ENCODE results near the gene SLC46A1.

SLC46A1 gene

DNA sequence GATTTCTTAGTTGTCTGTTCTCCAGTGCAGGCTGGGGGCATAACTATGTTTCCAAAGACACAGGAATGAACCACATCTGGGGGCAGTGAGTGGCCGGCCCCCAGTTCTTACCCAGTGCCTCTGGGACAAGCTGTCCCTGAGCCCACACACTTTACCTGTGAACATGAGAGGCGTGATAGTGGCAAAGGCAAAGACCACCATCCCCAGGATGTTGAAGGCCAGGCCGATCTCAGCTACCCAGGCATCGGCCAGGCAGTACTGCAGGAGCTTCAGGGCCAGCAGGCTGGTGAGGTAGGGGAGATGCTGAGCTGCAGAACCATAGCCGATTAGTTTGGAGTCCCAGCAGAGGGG is 1.6 kb downstream of the SLC46A1 start:
- Histone ChIP-seq H3K9me3 (ENCODE audit: control insufficient read depth, low read length) (no peaks in the 10 kb centered on the region), H3K27ac (ENCODE audit: insufficient read depth, low read depth, low read length, poor library complexity, severe bottlenecking) (no peak overlapping the region), H3K4me3 (ENCODE audit: insufficient read depth, low read depth, low read length) (no peak overlapping the region), H3K27me3 (ENCODE audit: control insufficient read depth, insufficient read depth, low read length, poor library complexity, severe bottlenecking) (peaks cover 73% of the 10 kb centered on the region), H3K36me3 (ENCODE audit: control insufficient read depth, insufficient read depth, low read length) (no peaks in the 10 kb centered on the region), H3K4me1 (ENCODE audit: control insufficient read depth, insufficient read depth, low read length) (peaks cover 10% of the 10 kb centered on the region)
- 92 to 96% methylated on average over 5 of the region's 5 CpGs for WGBS, 2 experiments

DNA sequence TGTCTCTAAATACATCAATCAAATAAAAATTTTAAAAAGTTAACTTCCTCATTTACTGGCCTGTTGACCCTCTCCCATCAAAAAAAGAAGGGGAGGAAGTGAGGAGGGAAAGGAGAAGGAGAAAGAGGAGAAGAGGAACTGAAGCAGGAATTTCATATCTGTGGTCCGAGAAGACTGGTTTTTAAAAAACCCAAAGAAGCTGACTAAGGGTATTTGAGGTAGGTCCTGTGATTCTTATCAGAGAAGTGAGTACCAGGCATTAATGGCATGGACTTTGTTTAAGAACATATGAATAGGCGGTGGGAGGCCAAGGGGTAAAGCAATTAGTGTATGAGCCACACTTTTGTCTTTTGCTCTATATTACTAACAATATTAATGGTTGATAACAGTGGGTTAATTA is 2.0 kb downstream of the SLC46A1 start:
- peaks cover 73% of the 10 kb centered on the region for H3K27me3 ChIP-seq (ENCODE audit: control insufficient read depth, insufficient read depth, low read length, poor library complexity, severe bottlenecking)
- 95% methylated on average over 2 of the region's 2 CpGs for WGBS, 2 experiments
- H3K4me1 ChIP-seq (ENCODE audit: control insufficient read depth, insufficient read depth, low read length) = peaks cover 10% of the 10 kb centered on the region
- H3K4me3 ChIP-seq (ENCODE audit: insufficient read depth, low read depth, low read length) = no peak overlapping the region
- H3K9me3 ChIP-seq (ENCODE audit: control insufficient read depth, low read length) = no peaks in the 10 kb centered on the region
- H3K27ac ChIP-seq (ENCODE audit: insufficient read depth, low read depth, low read length, poor library complexity, severe bottlenecking) = no peak overlapping the region
- no peaks in the 10 kb centered on the region for H3K36me3 ChIP-seq (ENCODE audit: control insufficient read depth, insufficient read depth, low read length)

DNA sequence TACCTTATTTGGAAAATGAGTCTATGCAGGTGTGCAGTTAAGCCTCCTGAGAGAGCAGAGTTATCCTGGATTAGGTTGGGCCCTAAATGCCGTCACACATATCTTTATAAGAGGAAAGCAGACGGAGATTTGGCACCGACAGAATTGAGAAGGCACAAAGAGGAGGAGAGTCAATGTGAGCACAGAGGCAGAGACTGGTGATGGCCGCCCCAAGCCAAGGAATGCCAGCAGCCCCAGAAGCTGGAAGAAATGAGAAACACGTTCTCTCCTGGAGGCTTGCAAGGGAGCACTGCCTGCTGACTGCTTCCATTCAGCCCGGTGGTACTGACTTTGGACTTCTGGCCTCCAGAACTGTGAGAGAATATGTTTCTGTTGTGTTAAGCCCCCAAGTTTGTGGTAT is 3.2 kb downstream of the SLC46A1 start:
- no peaks in the 10 kb centered on the region for H3K9me3 ChIP-seq (ENCODE audit: control insufficient read depth, low read length)
- no peak overlapping the region for H3K27ac ChIP-seq (ENCODE audit: insufficient read depth, low read depth, low read length, poor library complexity, severe bottlenecking)
- peaks cover 73% of the 10 kb centered on the region for H3K27me3 ChIP-seq (ENCODE audit: control insufficient read depth, insufficient read depth, low read length, poor library complexity, severe bottlenecking)
- H3K4me1 ChIP-seq (ENCODE audit: control insufficient read depth, insufficient read depth, low read length) = peaks cover 4% of the 10 kb centered on the region
- WGBS, 2 experiments = 72 to 75% methylated on average over 6 of the region's 6 CpGs
- no peak overlapping the region for H3K4me3 ChIP-seq (ENCODE audit: insufficient read depth, low read depth, low read length)
- H3K36me3 ChIP-seq (ENCODE audit: control insufficient read depth, insufficient read depth, low read length) = no peaks in the 10 kb centered on the region

DNA sequence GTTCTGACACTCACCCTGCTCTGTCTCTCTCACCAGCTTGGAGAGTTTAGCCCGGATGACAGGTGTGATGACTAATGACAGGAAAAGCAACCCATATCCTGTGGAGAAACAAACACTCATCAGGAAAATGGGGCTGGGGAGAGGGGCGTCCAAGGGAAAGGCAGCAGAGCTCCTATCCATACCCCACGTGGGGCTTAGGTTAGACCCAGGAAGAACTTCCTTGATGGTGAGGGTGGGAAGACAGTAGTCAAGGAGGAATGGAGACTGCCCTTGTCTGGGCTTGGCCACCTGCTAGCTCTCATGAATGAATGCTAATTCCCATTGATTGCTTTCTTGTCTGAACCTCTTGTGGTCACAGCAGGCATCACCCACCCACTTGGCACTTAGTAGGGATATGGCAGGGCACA is 3.8 kb downstream of the SLC46A1 start:
- 2 to 18% methylated on average over 3 of the region's 3 CpGs for WGBS, 2 experiments
- peaks cover 73% of the 10 kb centered on the region for H3K27me3 ChIP-seq (ENCODE audit: control insufficient read depth, insufficient read depth, low read length, poor library complexity, severe bottlenecking)
- H3K36me3 ChIP-seq (ENCODE audit: control insufficient read depth, insufficient read depth, low read length) = no peaks in the 10 kb centered on the region
- H3K27ac ChIP-seq (ENCODE audit: insufficient read depth, low read depth, low read length, poor library complexity, severe bottlenecking) = no peak overlapping the region
- H3K9me3 ChIP-seq (ENCODE audit: control insufficient read depth, low read length) = no peaks in the 10 kb centered on the region
- H3K4me1 ChIP-seq (ENCODE audit: control insufficient read depth, insufficient read depth, low read length) = peaks cover under 1% of the 10 kb centered on the region
- no peak overlapping the region for H3K4me3 ChIP-seq (ENCODE audit: insufficient read depth, low read depth, low read length)

DNA sequence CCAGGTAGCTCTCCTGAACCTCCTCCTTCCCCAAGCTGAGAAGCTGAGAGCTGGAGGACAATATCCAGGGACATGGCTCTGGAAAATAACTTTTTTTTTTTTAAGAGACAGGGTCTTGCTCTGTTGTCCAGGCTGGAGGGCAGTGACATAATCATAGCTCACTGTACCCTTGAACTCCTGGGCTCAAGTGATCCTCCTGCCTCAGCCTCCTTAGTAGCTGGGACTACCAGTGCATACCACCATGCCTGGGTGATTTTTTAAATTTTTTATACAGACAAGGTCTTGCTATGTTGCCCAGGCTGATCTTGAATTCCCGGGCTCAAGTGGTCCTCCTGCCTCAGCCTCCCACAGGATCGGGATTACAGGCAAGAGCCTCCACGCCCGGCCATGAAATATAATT is 6.2 kb downstream of the SLC46A1 start:
- H3K9me3 ChIP-seq (ENCODE audit: control insufficient read depth, low read length) = no peaks in the 10 kb centered on the region
- H3K36me3 ChIP-seq (ENCODE audit: control insufficient read depth, insufficient read depth, low read length) = no peaks in the 10 kb centered on the region
- H3K4me3 ChIP-seq (ENCODE audit: insufficient read depth, low read depth, low read length) = no peak overlapping the region

DNA sequence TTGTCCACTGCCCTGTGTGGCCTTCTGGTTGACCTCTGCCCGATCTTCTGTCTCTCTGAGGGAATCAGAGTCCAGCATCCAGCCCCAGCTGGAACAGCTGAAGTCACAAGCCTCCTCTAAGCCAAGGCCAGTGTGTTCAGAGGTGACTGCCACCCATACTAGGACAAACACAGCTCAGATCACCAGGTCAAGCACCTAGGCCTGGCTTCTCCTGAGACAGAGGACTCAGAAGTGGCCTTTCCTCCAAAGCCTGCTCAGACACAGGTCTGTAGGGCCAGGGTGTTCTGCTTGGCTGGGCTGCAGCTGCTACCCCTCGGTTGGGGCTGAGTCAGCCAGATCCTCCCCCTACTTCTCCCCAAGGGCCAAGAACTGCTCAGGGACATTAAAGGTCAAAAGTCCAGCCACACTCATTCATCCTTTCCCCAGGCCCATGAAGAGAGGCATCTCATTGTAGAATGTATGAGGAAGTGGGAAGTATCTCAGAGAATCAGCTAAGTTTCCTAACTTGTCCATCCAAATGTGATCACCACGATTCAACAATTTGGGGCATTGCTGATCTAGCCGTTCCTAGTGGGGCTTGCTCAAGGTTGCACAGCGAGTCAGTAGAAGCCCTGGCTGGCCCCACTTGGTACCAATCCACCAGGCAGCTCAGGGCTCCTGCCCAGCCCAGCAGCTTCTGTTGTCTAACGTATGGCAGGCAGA is 7.6 kb downstream of the SLC46A1 start:
- no peak overlapping the region for H3K4me3 ChIP-seq (ENCODE audit: insufficient read depth, low read depth, low read length)
- peaks cover 4% of the 10 kb centered on the region for H3K4me1 ChIP-seq (ENCODE audit: control insufficient read depth, insufficient read depth, low read length)
- no peak overlapping the region for H3K27ac ChIP-seq (ENCODE audit: insufficient read depth, low read depth, low read length, poor library complexity, severe bottlenecking)
- 87 to 91% methylated on average over 6 of the region's 6 CpGs for WGBS, 2 experiments
- H3K27me3 ChIP-seq (ENCODE audit: control insufficient read depth, insufficient read depth, low read length, poor library complexity, severe bottlenecking) = peaks cover 35% of the 10 kb centered on the region
- H3K36me3 ChIP-seq (ENCODE audit: control insufficient read depth, insufficient read depth, low read length) = no peaks in the 10 kb centered on the region
- H3K9me3 ChIP-seq (ENCODE audit: control insufficient read depth, low read length) = no peaks in the 10 kb centered on the region

More for the DNA sequence above, 6.2 kb downstream of the SLC46A1 start:
- peaks cover 49% of the 10 kb centered on the region for H3K27me3 ChIP-seq (ENCODE audit: control insufficient read depth, insufficient read depth, low read length, poor library complexity, severe bottlenecking)
- peaks cover 4% of the 10 kb centered on the region for H3K4me1 ChIP-seq (ENCODE audit: control insufficient read depth, insufficient read depth, low read length)
- 95% methylated on average over 4 of the region's 4 CpGs for WGBS, 2 experiments
- no peak overlapping the region for H3K27ac ChIP-seq (ENCODE audit: insufficient read depth, low read depth, low read length, poor library complexity, severe bottlenecking)

DNA sequence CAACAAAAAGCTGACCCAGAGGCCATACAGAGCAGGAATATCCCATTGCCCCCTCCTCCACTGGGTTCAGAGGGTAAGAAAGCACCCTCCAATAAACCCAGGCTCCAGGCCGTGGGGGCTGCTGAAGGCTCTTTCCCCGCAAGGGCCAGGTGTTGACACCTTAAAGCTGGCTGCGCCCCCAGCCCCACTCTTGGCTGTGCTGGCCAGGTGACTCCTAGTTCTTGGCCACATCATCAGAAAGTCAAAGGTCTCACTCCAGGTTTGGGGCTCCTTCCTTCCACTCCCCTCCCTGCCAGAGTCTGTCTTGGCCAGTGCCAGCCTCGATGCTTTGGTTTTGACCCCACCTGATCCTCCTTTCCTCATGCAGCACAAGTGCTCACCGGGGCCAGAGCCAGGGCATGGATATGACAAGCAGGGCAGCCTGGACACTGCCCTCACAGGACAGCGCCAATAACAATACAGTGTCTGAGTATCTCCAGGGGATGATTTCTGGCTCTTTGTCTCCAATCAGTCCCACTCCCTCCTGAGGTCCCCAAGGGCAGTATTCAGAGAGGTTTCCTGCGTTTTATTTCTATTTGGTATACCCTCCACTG is 8.2 kb downstream of the SLC46A1 start:
- H3K9me3 ChIP-seq (ENCODE audit: control insufficient read depth, low read length) = no peaks in the 10 kb centered on the region
- 86 to 87% methylated on average over 7 of the region's 7 CpGs for WGBS, 2 experiments
- H3K4me3 ChIP-seq (ENCODE audit: insufficient read depth, low read depth, low read length) = no peak overlapping the region
- H3K27me3 ChIP-seq (ENCODE audit: control insufficient read depth, insufficient read depth, low read length, poor library complexity, severe bottlenecking) = peaks cover 29% of the 10 kb centered on the region
- H3K36me3 ChIP-seq (ENCODE audit: control insufficient read depth, insufficient read depth, low read length) = no peaks in the 10 kb centered on the region
- no peak overlapping the region for H3K27ac ChIP-seq (ENCODE audit: insufficient read depth, low read depth, low read length, poor library complexity, severe bottlenecking)
- peaks cover 4% of the 10 kb centered on the region for H3K4me1 ChIP-seq (ENCODE audit: control insufficient read depth, insufficient read depth, low read length)

DNA sequence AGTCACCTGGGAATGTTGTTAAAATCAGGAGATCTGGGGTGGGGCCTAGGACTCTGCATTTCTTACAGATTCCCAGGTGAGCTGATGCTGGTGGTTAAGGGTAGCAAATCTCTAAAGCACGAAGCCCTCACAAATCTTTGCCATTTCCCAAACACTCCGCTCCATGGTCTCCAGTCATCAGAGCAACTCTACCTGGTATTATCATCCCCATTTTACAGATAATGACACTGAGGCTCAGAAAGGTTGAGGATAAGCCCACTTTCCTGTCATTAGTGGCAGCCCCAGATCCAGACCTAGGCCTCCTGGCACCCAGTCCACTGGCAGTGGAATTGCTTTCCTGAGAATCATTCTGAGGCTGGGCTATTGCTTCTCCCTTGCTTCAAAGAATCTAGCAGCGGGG is 8.7 kb downstream of the SLC46A1 start:
- Histone ChIP-seq H3K36me3 (ENCODE audit: control insufficient read depth, insufficient read depth, low read length) (no peaks in the 10 kb centered on the region), H3K27me3 (ENCODE audit: control insufficient read depth, insufficient read depth, low read length, poor library complexity, severe bottlenecking) (peaks cover 24% of the 10 kb centered on the region), H3K4me1 (ENCODE audit: control insufficient read depth, insufficient read depth, low read length) (peaks cover 4% of the 10 kb centered on the region), H3K4me3 (ENCODE audit: insufficient read depth, low read depth, low read length) (no peak overlapping the region), H3K9me3 (ENCODE audit: control insufficient read depth, low read length) (no peaks in the 10 kb centered on the region), H3K27ac (ENCODE audit: insufficient read depth, low read depth, low read length, poor library complexity, severe bottlenecking) (no peak overlapping the region)
- WGBS, 2 experiments = 81 to 93% methylated on average over 3 of the region's 3 CpGs

DNA sequence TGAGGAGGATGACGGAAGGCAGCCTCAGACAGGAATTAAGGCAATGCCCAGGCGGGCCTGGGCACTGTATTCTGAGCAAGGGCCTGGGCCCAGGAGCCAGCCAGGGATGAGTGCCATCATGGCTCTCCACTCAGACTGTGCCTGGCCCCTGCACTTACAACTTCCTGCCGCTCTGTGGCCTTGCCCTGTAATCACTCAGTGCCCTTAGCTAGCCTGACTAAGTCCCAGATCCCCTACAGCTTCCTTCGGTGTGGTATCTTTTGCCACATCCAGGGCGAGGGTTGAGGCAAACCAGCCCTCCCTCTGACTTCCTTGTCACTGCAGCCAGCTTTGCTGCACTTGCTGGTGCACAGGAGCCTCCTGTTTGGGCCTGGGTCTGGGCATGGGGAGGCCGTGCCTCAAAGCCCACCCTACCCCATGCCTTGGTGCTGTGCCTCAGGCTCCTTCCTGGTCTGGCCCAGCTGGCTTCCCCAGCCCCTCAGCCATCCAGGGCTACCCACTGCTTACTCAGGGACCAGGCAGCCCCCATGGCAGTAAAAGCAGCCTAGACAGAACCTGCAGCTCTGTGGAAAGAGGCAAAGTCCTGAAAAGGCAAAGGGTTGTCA is 9.3 kb downstream of the SLC46A1 start:
- peaks cover 4% of the 10 kb centered on the region for H3K4me1 ChIP-seq (ENCODE audit: control insufficient read depth, insufficient read depth, low read length)
- WGBS, 2 experiments = 77 to 82% methylated on average over 6 of the region's 6 CpGs
- H3K4me3 ChIP-seq (ENCODE audit: insufficient read depth, low read depth, low read length) = no peak overlapping the region
- no peaks in the 10 kb centered on the region for H3K9me3 ChIP-seq (ENCODE audit: control insufficient read depth, low read length)
- no peaks in the 10 kb centered on the region for H3K36me3 ChIP-seq (ENCODE audit: control insufficient read depth, insufficient read depth, low read length)
- H3K27me3 ChIP-seq (ENCODE audit: control insufficient read depth, insufficient read depth, low read length, poor library complexity, severe bottlenecking) = peaks cover 19% of the 10 kb centered on the region
- no peak overlapping the region for H3K27ac ChIP-seq (ENCODE audit: insufficient read depth, low read depth, low read length, poor library complexity, severe bottlenecking)

DNA sequence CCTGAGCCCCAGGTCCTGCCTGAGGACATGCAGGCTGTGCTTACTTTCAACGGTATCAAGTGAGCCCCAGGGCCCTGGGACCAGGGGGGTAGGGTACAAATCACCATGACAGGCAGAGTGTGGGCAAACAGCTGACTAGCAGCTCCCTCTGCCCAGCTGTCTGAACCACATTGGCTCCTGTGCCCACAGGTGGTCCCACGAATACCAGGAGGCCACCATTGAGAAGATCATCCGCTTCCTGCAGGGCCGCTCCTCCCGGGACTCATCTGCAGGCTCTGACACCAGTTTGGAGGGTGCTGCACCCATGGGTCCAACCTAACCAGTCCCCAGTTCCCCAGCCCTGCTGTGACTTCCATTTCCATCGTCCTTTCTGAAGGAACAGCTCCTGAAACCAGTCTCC is 10.0 kb downstream of the SLC46A1 start:
- Histone ChIP-seq H3K9me3 (ENCODE audit: control insufficient read depth, low read length) (no peaks in the 10 kb centered on the region), H3K36me3 (ENCODE audit: control insufficient read depth, insufficient read depth, low read length) (no peaks in the 10 kb centered on the region), H3K27me3 (ENCODE audit: control insufficient read depth, insufficient read depth, low read length, poor library complexity, severe bottlenecking) (peaks cover 11% of the 10 kb centered on the region), H3K27ac (ENCODE audit: insufficient read depth, low read depth, low read length, poor library complexity, severe bottlenecking) (no peak overlapping the region), H3K4me1 (ENCODE audit: control insufficient read depth, insufficient read depth, low read length) (peaks cover 4% of the 10 kb centered on the region), H3K4me3 (ENCODE audit: insufficient read depth, low read depth, low read length) (no peak overlapping the region)
- 91 to 95% methylated on average over 6 of the region's 6 CpGs for WGBS, 2 experiments
